Rectal smooth muscle tissue (tissue), 1 donor: ENCODE results near the gene SPRY1.
A peak's percentile ranks its signal among the peaks of the same experiment; 100 is the strongest.

ENCODE experiments used
- H3K27ac ChIP-seq: one replicate; pipeline ENCODE4 v1.7.0; 2013; ENCODE audit warnings: low read depth, low read length, inconsistent platforms
- H3K27me3 ChIP-seq: one replicate; pipeline ENCODE4 v1.7.0; 2013; ENCODE audit warnings: low read length; ENCODE audit not compliant: control insufficient read depth, insufficient read depth
- H3K36me3 ChIP-seq: one replicate; pipeline ENCODE4 v1.7.0; 2013; ENCODE audit warnings: low read length; ENCODE audit not compliant: control insufficient read depth, insufficient read depth
- H3K4me1 ChIP-seq: one replicate; pipeline ENCODE4 v1.7.0; 2013; ENCODE audit warnings: low read length; ENCODE audit not compliant: control insufficient read depth, insufficient read depth
- H3K4me3 ChIP-seq: one replicate; pipeline ENCODE4 v1.7.0; 2013; ENCODE audit warnings: low read length
- H3K9ac ChIP-seq: one replicate; pipeline ENCODE4 v1.7.0; 2013; ENCODE audit warnings: low read length

Gene SPRY1

DNA sequence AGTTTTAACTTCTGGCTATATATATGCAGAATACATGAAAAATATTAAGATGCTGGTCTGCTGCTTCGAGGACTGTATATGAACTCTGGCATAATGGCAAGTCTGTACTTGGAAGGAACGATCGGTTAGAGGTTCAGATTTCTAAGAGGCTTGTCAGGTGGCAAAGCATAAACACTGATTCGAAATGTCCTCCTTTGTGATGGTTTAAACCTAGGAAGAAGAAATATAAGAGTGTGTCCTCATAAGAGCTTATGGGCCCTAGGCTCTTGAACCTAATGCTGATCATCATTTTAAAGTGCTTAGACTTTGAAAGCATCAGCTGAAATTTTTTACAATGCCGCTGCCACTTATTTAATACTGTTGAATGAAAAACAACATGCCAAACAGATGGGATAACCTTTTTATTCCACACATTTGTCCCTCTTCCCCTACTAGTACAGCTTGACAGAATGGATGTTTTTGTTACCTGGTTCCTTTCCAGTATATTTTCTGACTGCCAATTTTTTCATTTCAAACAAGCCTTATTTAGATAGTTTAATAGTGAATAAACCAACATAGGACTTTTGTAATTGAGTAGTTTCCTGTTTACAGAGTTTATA is 8.8 kb downstream of the SPRY1 start:
- peaks cover 7% of the 10 kb centered on the region for H3K36me3 ChIP-seq
- H3K4me1 ChIP-seq, result peaks cover 2% of the 10 kb centered on the region
- no peak overlapping the region for H3K9ac ChIP-seq
- H3K4me3 ChIP-seq, result no peak overlapping the region
- H3K27ac ChIP-seq, result peak overlapping the region; percentile 34
- no peaks in the 10 kb centered on the region for H3K27me3 ChIP-seq

DNA sequence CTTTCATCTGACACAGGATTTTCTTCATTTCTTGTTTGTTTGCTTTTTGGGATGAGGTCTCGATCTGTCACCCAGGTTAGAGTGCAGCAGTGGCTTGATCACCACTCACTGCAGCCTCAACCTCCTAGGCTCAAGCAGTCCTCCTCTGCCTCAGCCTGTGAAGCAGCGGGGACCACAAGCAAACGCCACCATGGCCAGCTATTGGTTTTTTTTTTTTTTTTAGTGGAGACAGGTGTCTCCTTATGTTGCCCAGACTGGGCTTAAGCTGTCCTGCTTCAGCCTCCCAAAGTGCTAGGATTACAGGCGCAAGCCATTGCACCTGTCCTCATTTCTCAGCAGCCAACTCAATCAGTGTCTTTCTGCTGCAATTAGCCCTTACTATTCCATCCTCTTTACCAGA is 10.3 kb downstream of the SPRY1 start:
- H3K27ac ChIP-seq, result no peak overlapping the region
- H3K27me3 ChIP-seq, result no peaks in the 10 kb centered on the region
- H3K9ac ChIP-seq, result no peak overlapping the region
- H3K4me3 ChIP-seq, result no peak overlapping the region
- H3K36me3 ChIP-seq, result peaks cover 4% of the 10 kb centered on the region
- peaks cover 2% of the 10 kb centered on the region for H3K4me1 ChIP-seq

DNA sequence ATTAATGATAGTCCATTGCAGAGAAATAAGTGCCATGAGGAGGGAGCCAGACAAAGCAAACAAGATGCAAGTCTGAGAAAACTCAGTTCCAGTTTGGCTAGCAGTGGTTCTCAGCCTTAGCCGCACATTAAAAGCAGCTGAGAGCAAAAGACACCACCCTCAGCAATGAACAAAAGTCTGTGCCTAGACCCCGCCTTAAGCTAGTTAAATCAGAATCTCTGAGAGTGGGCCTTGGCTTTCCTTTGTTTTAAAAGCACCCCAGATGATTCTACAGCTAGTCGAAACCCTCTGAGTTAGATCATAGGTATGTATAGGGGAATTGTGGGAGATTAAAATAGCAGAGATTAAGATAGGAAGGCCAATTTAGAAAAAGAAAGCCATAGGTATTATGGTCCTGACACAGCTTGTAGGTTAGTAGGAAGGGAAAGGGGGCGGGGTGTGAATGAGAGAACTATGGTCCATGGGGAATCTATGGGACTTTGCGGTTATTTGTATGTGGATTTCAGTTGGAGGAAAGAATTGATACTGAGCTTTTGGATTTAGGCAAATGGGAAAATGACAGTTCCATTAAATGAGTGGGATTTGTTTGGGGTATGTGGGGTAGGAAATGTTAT is 12.0 kb downstream of the SPRY1 start:
- H3K27me3 ChIP-seq, result no peaks in the 10 kb centered on the region
- H3K9ac ChIP-seq, result no peak overlapping the region
- H3K36me3 ChIP-seq, result no peaks in the 10 kb centered on the region
- no peak overlapping the region for H3K4me3 ChIP-seq
- peaks cover 2% of the 10 kb centered on the region for H3K4me1 ChIP-seq
- no peak overlapping the region for H3K27ac ChIP-seq

- H3K4me1 ChIP-seq, result peaks cover 2% of the 10 kb centered on the region
Observed at GRCh38 chr4:123409334-123409733, 12.7 kb downstream of the SPRY1 start.

GRCh38 chr4:123411514-123411913 is 14.9 kb downstream of the SPRY1 start:
- no peak overlapping the region for H3K27ac ChIP-seq
- H3K27me3 ChIP-seq, result no peaks in the 10 kb centered on the region
- H3K4me1 ChIP-seq, result no peaks in the 10 kb centered on the region
- H3K9ac ChIP-seq, result no peak overlapping the region
- no peaks in the 10 kb centered on the region for H3K36me3 ChIP-seq
- no peak overlapping the region for H3K4me3 ChIP-seq

More at GRCh38 chr4:123409334-123409733, 12.7 kb downstream of the SPRY1 start:
- H3K36me3 ChIP-seq, result no peaks in the 10 kb centered on the region
- H3K27ac ChIP-seq, result no peak overlapping the region
- H3K27me3 ChIP-seq, result no peaks in the 10 kb centered on the region
- H3K9ac ChIP-seq, result no peak overlapping the region
- no peak overlapping the region for H3K4me3 ChIP-seq

- Histone ChIP-seq H3K36me3 (no peaks in the 10 kb centered on the region), H3K27me3 (no peaks in the 10 kb centered on the region), H3K9ac (no peak overlapping the region), H3K4me1 (no peaks in the 10 kb centered on the region), H3K4me3 (no peak overlapping the region), H3K27ac (no peak overlapping the region)
Observed at GRCh38 chr4:123412091-123412505, 15.5 kb downstream of the SPRY1 start.

GRCh38 chr4:123412700-123413512 is 16.3 kb downstream of the SPRY1 start:
- Histone ChIP-seq H3K36me3 (no peaks in the 10 kb centered on the region), H3K4me3 (no peak overlapping the region), H3K9ac (no peak overlapping the region), H3K4me1 (no peaks in the 10 kb centered on the region), H3K27me3 (no peaks in the 10 kb centered on the region), H3K27ac (no peak overlapping the region)

- H3K36me3 ChIP-seq, result no peaks in the 10 kb centered on the region
- H3K27me3 ChIP-seq, result no peaks in the 10 kb centered on the region
- no peaks in the 10 kb centered on the region for H3K4me1 ChIP-seq
- no peak overlapping the region for H3K9ac ChIP-seq
- H3K27ac ChIP-seq, result no peak overlapping the region
- no peak overlapping the region for H3K4me3 ChIP-seq
Observed at GRCh38 chr4:123415576-123415975, 19.0 kb downstream of the SPRY1 start.

DNA sequence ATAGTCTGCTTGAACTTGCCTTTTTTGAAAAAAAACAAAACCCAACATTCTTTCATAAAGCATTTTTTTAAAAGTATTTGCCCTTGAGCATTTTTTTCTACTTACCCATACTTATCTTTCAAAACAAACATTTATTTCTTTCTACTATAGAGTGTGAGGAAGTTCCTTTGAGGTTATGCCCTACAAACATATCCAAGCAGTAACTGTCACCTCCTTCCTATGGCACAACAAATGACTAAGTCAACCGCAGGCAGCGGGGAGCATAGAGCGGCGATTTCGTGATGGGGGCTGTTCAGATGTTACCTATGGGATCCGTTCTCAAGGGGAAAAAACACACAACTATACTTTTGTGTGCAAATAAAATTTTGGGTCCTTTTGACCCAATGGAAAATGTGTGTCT is 19.4 kb downstream of the SPRY1 start:
- Histone ChIP-seq H3K4me3 (no peak overlapping the region), H3K9ac (no peak overlapping the region), H3K27me3 (no peaks in the 10 kb centered on the region), H3K36me3 (no peaks in the 10 kb centered on the region), H3K27ac (no peak overlapping the region), H3K4me1 (no peaks in the 10 kb centered on the region)

DNA sequence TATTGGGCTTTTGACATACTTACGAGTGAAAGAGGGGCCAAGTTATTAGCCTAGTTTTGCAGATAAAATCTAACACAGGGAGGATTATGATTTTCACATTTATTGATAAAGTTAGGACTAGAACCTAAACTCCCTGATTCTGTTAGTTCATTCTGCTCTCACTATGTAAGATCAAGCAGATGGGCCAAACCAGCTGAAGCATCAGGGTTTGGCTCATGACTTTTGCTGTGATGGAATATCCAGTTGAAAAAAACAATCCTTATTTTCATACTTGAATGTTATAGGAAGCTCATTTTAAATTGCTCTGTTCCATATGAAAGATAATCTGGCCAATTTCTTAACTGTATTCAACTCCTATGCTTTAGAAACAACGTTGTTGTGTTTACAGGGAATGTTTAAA is 21.2 kb downstream of the SPRY1 start:
- no peaks in the 10 kb centered on the region for H3K4me1 ChIP-seq
- H3K9ac ChIP-seq, result no peak overlapping the region
- no peaks in the 10 kb centered on the region for H3K27me3 ChIP-seq
- H3K36me3 ChIP-seq, result no peaks in the 10 kb centered on the region
- no peak overlapping the region for H3K4me3 ChIP-seq
- no peak overlapping the region for H3K27ac ChIP-seq

DNA sequence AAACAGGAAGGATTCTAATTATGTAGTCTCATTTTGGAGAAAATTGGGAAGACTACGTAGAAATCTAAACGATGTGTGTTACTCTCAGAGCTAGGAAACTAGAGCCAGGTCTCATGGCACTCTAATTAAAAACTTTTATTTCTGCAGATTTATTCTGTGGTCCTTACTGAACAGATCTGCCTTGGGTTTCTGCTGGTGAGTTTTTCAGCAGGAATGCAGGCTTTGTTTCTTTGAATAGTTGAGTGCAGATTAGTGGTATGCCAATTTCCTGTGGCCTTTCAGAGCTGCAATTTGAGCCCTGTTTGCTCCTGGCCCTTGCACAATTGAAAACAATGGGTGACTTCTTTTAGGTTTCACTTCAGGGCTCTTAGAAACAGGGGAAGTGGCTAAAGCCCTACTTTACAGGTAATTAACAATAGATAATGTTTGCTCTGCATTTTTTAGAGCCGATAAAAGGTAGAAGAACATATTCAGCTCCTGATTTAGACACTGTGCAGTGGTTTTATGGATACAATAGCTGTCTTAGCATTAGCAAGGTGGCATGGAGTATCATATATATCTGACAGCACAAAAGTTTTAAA is 21.8 kb downstream of the SPRY1 start:
- H3K27ac ChIP-seq, result no peak overlapping the region

GRCh38 chr4:123419885-123420755 is 23.5 kb downstream of the SPRY1 start:
- Histone ChIP-seq H3K4me3 (no peak overlapping the region), H3K4me1 (no peaks in the 10 kb centered on the region), H3K27me3 (no peaks in the 10 kb centered on the region), H3K36me3 (no peaks in the 10 kb centered on the region), H3K9ac (no peak overlapping the region), H3K27ac (no peak overlapping the region)

More for the DNA sequence above, 21.8 kb downstream of the SPRY1 start:
- H3K4me3 ChIP-seq, result no peak overlapping the region
- no peaks in the 10 kb centered on the region for H3K36me3 ChIP-seq
- no peaks in the 10 kb centered on the region for H3K4me1 ChIP-seq
- no peaks in the 10 kb centered on the region for H3K27me3 ChIP-seq
- no peak overlapping the region for H3K9ac ChIP-seq
